ENCODE results near the gene CDK14. TPM values are rescaled to one million over a fixed set of nuclear protein-coding genes. Genes with fewer than 3 reads are reported as not detected.

The CDK14 gene
- total and polyA plus RNA-seq, 5 donors from 2014 or later = 0.58 to 4.0 (median 2.3) TPM

DNA sequence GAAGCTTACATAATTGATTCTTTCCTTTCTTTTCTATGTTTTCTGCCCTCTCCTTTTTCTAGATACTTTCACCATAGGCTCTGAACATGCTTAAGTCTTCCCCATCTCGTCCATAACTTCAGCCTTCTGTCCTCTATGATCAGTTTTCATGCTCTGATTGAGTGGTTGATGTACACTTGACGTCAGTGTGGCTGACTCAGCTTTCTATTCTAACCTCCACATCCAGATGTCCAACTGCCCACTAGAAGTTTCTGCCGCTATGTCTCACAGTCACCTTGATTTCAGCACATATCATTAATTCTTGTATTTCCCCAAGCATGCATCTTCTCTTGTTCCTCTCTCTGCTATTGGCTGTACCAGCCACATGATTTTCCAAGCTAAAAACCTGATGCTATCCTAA, 15.0 kb downstream of the CDK14 start:
- Histone ChIP-seq H3K27me3 (ENCODE audit: control insufficient read depth, insufficient read depth, low read length) (no peaks in the 10 kb centered on the region), H3K9me3 (ENCODE audit: control insufficient read depth in 2 of 2, low read length in 2 of 2) (no peaks in the 10 kb centered on the region), H3K4me1 (ENCODE audit: control insufficient read depth, insufficient read depth, low read length, poor library complexity, severe bottlenecking) (no peaks in the 10 kb centered on the region), H3K27ac (ENCODE audit: insufficient read depth, low read length, poor library complexity, severe bottlenecking) (no peak overlapping the region), H3K36me3 (ENCODE audit: control insufficient read depth, insufficient read depth, low read length) (no peaks in the 10 kb centered on the region), H3K4me3 (ENCODE audit: low read depth, low read length) (no peak overlapping the region)
- Mint-ChIP-seq H3K36me3 (no peaks in the 10 kb centered on the region), H3K4me3 (no peak overlapping the region), H3K27me3 (peaks cover 7% of the 10 kb centered on the region), H3K9me3 (peaks cover 0 to 2% (median 0%) of the 10 kb centered on the region in 7 donors), H3K27ac (no peak overlapping the region), H3K4me1 (peaks cover 0 to 7% (median 3%) of the 10 kb centered on the region in 4 donors)
- DNase-seq (no peak), ATAC-seq (ENCODE audit: low read depth in 2 of 2) (no peak)

- Mint-ChIP-seq H3K27ac (peak overlapping the region in 1 of 3 donors; percentile 65), H3K4me1 (peaks cover 0 to 7% (median 3%) of the 10 kb centered on the region in 4 donors), H3K9me3 (peaks cover 0 to 5% (median 0%) of the 10 kb centered on the region in 7 donors), H3K27me3 (peaks cover 7% of the 10 kb centered on the region), H3K4me3 (peak overlapping the region in 2 of 4 donors; percentile 32 to 36), H3K36me3 (no peaks in the 10 kb centered on the region)
- ATAC-seq (ENCODE audit: low read depth in 2 of 2) (peak; percentile 31 to 48), DNase-seq (no peak)
- Histone ChIP-seq H3K27me3 (ENCODE audit: control insufficient read depth, insufficient read depth, low read length) (no peaks in the 10 kb centered on the region), H3K4me1 (ENCODE audit: control insufficient read depth, insufficient read depth, low read length, poor library complexity, severe bottlenecking) (no peaks in the 10 kb centered on the region), H3K36me3 (ENCODE audit: control insufficient read depth, insufficient read depth, low read length) (no peaks in the 10 kb centered on the region), H3K9me3 (ENCODE audit: control insufficient read depth in 2 of 2, low read length in 2 of 2) (no peaks in the 10 kb centered on the region), H3K27ac (ENCODE audit: insufficient read depth, low read length, poor library complexity, severe bottlenecking) (no peak overlapping the region), H3K4me3 (ENCODE audit: low read depth, low read length) (peak overlapping the region; percentile 30)
Observed at GRCh38 chr7:90613088-90613498, 17.0 kb downstream of the CDK14 start.

DNA sequence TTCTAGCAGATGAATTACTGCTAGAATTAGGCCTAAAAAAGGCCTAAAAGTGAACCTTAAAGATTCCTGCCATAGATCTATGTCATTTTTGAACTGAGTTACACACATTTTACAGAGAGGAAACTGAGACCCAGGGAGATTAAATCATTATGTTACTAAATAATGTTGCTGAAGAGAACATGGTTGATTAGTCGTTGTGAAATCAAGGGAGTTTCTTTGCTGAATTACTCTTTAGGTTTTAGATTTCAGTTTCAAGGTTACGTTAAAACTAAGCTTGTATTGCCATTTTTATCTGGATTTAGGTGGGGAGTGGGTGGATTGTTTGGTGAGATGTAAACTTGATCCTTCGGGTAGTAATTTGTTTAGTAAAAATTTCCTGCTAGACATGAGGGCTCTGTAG, 21.3 kb downstream of the CDK14 start:
- Histone ChIP-seq H3K9me3 (ENCODE audit: control insufficient read depth in 2 of 2, low read length in 2 of 2) (no peaks in the 10 kb centered on the region), H3K36me3 (ENCODE audit: control insufficient read depth, insufficient read depth, low read length) (no peaks in the 10 kb centered on the region), H3K27me3 (ENCODE audit: control insufficient read depth, insufficient read depth, low read length) (no peaks in the 10 kb centered on the region), H3K4me1 (ENCODE audit: control insufficient read depth, insufficient read depth, low read length, poor library complexity, severe bottlenecking) (no peaks in the 10 kb centered on the region), H3K27ac (ENCODE audit: insufficient read depth, low read length, poor library complexity, severe bottlenecking) (no peak overlapping the region), H3K4me3 (ENCODE audit: low read depth, low read length) (no peak overlapping the region)
- no peak for ATAC-seq (ENCODE audit: low read depth in 2 of 2)
- no peak overlapping the region for H3K4me3 Mint-ChIP-seq
- DNase-seq = no peak
- no peaks in the 10 kb centered on the region for H3K36me3 Mint-ChIP-seq
- no peak overlapping the region for H3K27ac Mint-ChIP-seq
- peaks cover 0 to 8% (median 0%) of the 10 kb centered on the region in 7 donors for H3K9me3 Mint-ChIP-seq
- H3K4me1 Mint-ChIP-seq = peaks cover 0 to 5% (median 2%) of the 10 kb centered on the region in 4 donors
- no peaks in the 10 kb centered on the region for H3K27me3 Mint-ChIP-seq

GRCh38 chr7:90618876-90619275, 22.8 kb downstream of the CDK14 start:
- H3K9me3 ChIP-seq (ENCODE audit: control insufficient read depth in 2 of 2, low read length in 2 of 2) = no peaks in the 10 kb centered on the region
- no peak for ATAC-seq (ENCODE audit: low read depth in 2 of 2)
- DNase-seq = no peak
- no peaks in the 10 kb centered on the region for H3K4me1 ChIP-seq (ENCODE audit: control insufficient read depth, insufficient read depth, low read length, poor library complexity, severe bottlenecking)
- Mint-ChIP-seq H3K36me3 (no peaks in the 10 kb centered on the region), H3K27ac (no peak overlapping the region), H3K27me3 (no peaks in the 10 kb centered on the region), H3K4me1 (no peaks in the 10 kb centered on the region), H3K4me3 (no peak overlapping the region), H3K9me3 (peaks cover 0 to 8% (median 0%) of the 10 kb centered on the region in 7 donors)
- H3K36me3 ChIP-seq (ENCODE audit: control insufficient read depth, insufficient read depth, low read length) = no peaks in the 10 kb centered on the region
- no peaks in the 10 kb centered on the region for H3K27me3 ChIP-seq (ENCODE audit: control insufficient read depth, insufficient read depth, low read length)
- no peak overlapping the region for H3K4me3 ChIP-seq (ENCODE audit: low read depth, low read length)
- H3K27ac ChIP-seq (ENCODE audit: insufficient read depth, low read length, poor library complexity, severe bottlenecking) = no peak overlapping the region

DNA sequence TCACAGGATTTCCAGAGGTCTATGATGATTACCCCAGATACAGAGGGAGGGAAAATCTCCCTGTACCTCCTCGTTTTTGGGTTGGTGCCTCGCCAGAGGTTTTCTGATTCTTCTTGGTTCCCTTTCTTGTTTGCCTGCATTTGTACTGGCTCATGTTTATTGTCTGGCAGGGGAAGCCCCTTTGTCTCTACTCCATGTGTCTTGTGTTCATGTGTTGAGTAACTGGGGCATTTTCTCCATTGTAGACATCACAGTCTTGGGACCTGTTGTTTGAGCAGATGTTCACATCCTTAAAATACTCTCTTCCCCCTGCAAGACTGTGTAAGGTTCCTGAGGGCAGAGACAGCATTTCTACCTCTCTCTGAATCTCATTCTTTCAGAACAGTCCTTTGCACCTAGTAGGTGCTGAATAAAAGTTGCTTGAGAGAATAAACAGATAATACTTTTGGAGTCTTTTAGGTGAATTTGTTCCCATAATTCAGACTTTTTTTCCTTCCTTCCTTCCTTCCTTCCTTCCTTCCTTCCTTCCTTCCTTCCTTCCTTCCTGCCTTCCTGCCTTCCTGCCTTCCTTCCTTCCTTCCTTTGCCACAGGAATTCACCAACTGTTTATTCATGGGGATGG, 25.1 kb downstream of the CDK14 start:
- H3K4me3 ChIP-seq (ENCODE audit: low read depth, low read length) = no peak overlapping the region
- Mint-ChIP-seq H3K27me3 (no peaks in the 10 kb centered on the region), H3K27ac (no peak overlapping the region), H3K36me3 (no peaks in the 10 kb centered on the region), H3K9me3 (peaks cover 0 to 6% (median 0%) of the 10 kb centered on the region in 7 donors), H3K4me1 (peaks cover 0 to 2% (median 0%) of the 10 kb centered on the region in 4 donors), H3K4me3 (no peak overlapping the region)
- DNase-seq (no peak), ATAC-seq (ENCODE audit: low read depth in 2 of 2) (peak; percentile 24 to 37)
- H3K36me3 ChIP-seq (ENCODE audit: control insufficient read depth, insufficient read depth, low read length) = no peaks in the 10 kb centered on the region
- H3K9me3 ChIP-seq (ENCODE audit: control insufficient read depth in 2 of 2, low read length in 2 of 2) = no peaks in the 10 kb centered on the region
- H3K27ac ChIP-seq (ENCODE audit: insufficient read depth, low read length, poor library complexity, severe bottlenecking) = no peak overlapping the region
- H3K27me3 ChIP-seq (ENCODE audit: control insufficient read depth, insufficient read depth, low read length) = no peaks in the 10 kb centered on the region
- no peaks in the 10 kb centered on the region for H3K4me1 ChIP-seq (ENCODE audit: control insufficient read depth, insufficient read depth, low read length, poor library complexity, severe bottlenecking)

GRCh38 chr7:90621747-90622140, 25.6 kb downstream of the CDK14 start:
- Histone ChIP-seq H3K4me1 (ENCODE audit: control insufficient read depth, insufficient read depth, low read length, poor library complexity, severe bottlenecking) (no peaks in the 10 kb centered on the region), H3K4me3 (ENCODE audit: low read depth, low read length) (no peak overlapping the region), H3K9me3 (ENCODE audit: control insufficient read depth in 2 of 2, low read length in 2 of 2) (no peaks in the 10 kb centered on the region), H3K27ac (ENCODE audit: insufficient read depth, low read length, poor library complexity, severe bottlenecking) (no peak overlapping the region), H3K36me3 (ENCODE audit: control insufficient read depth, insufficient read depth, low read length) (no peaks in the 10 kb centered on the region), H3K27me3 (ENCODE audit: control insufficient read depth, insufficient read depth, low read length) (no peaks in the 10 kb centered on the region)
- Mint-ChIP-seq H3K9me3 (peaks cover 0 to 6% (median 0%) of the 10 kb centered on the region in 7 donors), H3K27me3 (no peaks in the 10 kb centered on the region), H3K36me3 (no peaks in the 10 kb centered on the region), H3K4me3 (no peak overlapping the region), H3K4me1 (peaks cover 0 to 2% (median 0%) of the 10 kb centered on the region in 4 donors), H3K27ac (no peak overlapping the region)
- ATAC-seq (ENCODE audit: low read depth in 2 of 2) (no peak), DNase-seq (no peak)

DNA sequence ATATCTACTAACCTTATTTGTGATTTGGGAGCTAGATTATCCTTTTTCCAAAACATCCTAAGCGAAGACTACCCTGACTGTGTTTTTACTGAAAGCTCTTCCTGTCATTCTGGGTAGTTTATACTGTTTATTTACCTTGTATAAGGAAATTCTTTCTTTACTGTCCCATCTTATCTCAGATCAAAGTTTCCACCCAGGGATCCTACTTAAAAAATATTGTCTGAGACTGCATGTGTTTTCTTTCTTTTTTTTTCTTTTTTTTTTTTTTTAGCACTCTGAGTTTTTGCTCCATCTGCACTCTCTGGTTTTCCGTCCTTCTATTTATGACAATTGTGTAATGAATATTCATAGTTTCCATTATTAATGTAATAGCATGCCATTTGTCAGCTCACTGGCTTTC, 26.5 kb downstream of the CDK14 start:
- Mint-ChIP-seq H3K36me3 (no peaks in the 10 kb centered on the region), H3K9me3 (peaks cover 0 to 4% (median 0%) of the 10 kb centered on the region in 7 donors), H3K27me3 (no peaks in the 10 kb centered on the region), H3K4me3 (no peak overlapping the region), H3K27ac (no peak overlapping the region), H3K4me1 (peaks cover 0 to 2% (median 0%) of the 10 kb centered on the region in 4 donors)
- ATAC-seq (ENCODE audit: low read depth in 2 of 2) (no peak), DNase-seq (no peak)
- no peak overlapping the region for H3K27ac ChIP-seq (ENCODE audit: insufficient read depth, low read length, poor library complexity, severe bottlenecking)
- no peaks in the 10 kb centered on the region for H3K9me3 ChIP-seq (ENCODE audit: control insufficient read depth in 2 of 2, low read length in 2 of 2)
- no peaks in the 10 kb centered on the region for H3K4me1 ChIP-seq (ENCODE audit: control insufficient read depth, insufficient read depth, low read length, poor library complexity, severe bottlenecking)
- H3K4me3 ChIP-seq (ENCODE audit: low read depth, low read length) = no peak overlapping the region
- no peaks in the 10 kb centered on the region for H3K27me3 ChIP-seq (ENCODE audit: control insufficient read depth, insufficient read depth, low read length)
- H3K36me3 ChIP-seq (ENCODE audit: control insufficient read depth, insufficient read depth, low read length) = no peaks in the 10 kb centered on the region
